ENCODE results near the gene RPL31.
A peak's percentile ranks its signal among the peaks of the same experiment; 100 is the strongest.

Gene RPL31

GRCh38 chr2:100976061-100976460, 26.0 kb upstream of the RPL31 start:
- no peak for DNase-seq

DNA sequence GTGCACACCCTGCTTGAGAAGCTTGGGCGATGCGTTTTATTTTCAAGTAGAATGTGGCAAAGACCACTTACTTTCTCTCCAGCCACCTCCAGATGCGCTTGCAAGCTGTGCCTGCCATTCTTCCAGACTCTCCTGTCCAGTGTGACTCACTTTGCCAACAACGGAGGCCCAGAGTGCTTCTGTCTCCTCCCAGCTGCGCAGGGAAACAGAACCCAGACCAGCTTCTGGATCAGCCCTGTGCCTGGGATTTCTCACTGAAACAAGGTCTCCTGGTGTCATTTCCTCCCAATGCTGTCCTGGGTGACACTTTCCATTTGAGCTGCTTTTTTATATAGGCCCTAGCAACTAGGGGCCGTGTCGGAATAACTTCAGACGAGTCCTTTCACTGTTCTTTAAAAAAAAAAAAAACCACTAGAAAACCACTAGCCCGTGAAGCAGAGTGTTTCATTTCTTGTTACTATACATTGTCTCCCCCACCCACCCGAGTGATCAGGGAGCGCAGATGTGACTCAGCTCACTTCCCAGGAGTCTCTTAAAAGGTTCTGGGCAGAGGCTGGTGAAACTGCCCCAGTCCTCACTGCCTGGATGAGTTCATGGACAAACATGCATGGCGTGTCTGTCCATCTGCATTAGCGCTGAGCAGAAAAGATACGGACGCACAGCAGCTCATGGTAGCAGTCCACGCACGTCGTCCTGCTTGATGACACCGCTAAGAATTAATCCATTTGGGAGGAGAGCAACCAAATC, 25.3 kb upstream of the RPL31 start:
- DNase-seq, result no peak

- no peak for DNase-seq
Observed at GRCh38 chr2:100977511-100977910, 24.6 kb upstream of the RPL31 start.

GRCh38 chr2:100978582-100979191, 23.4 kb upstream of the RPL31 start:
- peak; percentile 1 for DNase-seq

- DNase-seq, result no peak
Observed at GRCh38 chr2:100980046-100980445, 22.0 kb upstream of the RPL31 start.

DNA sequence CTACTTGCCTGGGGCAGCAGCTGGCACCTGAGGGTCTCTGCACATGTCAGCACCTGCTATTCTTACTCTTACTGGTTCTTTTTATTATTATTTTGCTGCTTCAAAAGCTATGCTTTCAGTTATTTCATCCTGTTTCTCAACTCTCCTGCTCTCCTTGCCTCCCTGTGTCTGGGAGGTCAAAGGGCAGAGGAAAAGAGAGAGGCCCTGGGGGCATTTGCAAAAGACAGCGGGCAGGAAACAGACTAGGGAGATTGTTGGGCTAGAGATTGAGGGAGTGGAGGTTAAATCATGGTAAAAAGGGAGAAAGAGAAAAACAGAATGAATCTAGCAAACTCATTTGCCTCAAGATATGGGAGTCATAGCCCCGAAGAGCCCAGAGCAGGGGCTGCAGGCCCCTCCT, 21.1 kb upstream of the RPL31 start:
- DNase-seq, result no peak

DNA sequence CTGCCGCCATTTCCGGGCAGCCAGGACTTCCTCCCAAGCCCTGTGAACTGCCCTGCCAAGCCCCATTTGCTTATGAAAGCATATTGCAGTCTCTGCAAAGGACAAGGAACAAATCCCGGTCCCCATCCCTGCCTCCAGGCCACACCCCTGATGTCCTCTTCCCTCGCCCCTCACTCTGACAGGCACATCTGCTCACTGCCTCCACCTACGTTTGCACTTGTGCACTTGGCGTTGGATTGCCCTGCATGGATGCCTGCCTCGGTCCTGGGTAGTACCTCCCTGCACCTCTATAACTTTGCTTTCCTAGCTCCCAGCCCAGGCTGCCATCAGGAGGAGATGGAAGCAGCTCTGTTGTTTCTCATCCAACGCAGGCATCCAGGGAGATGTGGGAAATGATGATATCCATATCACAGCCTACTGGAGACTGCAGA, 19.6 kb upstream of the RPL31 start:
- no peak for DNase-seq

GRCh38 chr2:100983201-100983600, 18.9 kb upstream of the RPL31 start:
- DNase-seq, result no peak

- DNase-seq, result no peak
Observed at GRCh38 chr2:100983684-100984310, 18.3 kb upstream of the RPL31 start.

DNA sequence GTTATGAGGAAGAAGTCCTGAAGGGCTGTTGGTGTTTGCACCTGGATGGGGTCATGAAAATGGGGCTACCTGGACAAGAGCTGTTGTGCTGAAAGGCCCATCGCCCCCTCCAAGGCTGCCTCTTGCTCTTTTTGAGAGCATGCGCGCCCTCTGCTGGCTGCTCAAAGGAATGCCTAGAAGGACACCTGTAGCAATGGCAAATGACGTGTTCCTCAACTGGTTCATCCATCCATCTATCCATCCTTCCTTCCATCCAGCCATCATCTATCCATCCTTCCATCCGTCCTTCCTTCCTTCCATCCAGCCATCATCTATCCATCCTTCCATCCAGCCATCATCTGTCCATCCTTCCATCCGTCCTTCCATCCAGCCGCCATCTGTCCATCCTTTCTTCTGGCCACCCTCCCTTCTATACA, 17.2 kb upstream of the RPL31 start:
- DNase-seq, result no peak

DNA sequence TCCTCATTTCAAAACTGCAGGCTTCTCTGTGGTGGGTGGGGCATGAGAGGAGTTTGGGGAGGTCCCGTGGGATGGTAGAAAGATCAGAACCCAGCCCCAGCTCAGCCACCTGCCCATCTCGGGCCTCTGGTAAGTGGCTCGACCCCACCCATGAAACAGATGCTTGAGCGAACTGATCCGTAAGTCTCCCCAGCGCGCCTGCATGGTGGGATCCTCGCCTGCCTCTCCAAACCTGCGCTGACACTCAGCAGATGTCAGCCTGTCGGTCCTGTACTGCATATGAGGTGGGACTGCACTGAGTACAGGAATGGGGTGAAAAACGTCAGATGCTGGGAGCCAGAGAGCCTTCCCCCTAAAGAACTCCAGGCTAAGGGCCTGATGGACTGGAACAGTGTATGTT, 15.9 kb upstream of the RPL31 start:
- DNase-seq, result no peak

DNA sequence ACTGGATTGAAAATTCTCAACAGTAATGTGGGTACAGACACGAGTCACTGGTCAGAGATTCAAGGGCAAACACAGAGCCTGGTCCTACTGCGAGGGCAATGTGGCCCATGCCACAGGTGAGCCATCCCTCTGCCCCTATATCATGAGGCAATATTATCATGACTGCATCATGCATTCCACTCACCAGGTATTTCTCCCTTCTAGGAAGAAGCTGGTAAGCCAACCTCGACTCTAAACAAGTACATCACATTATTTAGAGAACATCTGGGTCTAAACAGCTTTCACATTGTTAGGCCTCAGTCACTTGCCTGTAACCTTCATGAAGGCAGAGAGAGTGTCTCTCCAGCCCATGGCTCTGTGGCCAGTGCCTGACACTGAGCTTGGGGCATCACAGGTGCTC, 14.6 kb upstream of the RPL31 start:
- DNase-seq, result no peak

GRCh38 chr2:100987974-100988373, 14.1 kb upstream of the RPL31 start:
- DNase-seq, result no peak

DNA sequence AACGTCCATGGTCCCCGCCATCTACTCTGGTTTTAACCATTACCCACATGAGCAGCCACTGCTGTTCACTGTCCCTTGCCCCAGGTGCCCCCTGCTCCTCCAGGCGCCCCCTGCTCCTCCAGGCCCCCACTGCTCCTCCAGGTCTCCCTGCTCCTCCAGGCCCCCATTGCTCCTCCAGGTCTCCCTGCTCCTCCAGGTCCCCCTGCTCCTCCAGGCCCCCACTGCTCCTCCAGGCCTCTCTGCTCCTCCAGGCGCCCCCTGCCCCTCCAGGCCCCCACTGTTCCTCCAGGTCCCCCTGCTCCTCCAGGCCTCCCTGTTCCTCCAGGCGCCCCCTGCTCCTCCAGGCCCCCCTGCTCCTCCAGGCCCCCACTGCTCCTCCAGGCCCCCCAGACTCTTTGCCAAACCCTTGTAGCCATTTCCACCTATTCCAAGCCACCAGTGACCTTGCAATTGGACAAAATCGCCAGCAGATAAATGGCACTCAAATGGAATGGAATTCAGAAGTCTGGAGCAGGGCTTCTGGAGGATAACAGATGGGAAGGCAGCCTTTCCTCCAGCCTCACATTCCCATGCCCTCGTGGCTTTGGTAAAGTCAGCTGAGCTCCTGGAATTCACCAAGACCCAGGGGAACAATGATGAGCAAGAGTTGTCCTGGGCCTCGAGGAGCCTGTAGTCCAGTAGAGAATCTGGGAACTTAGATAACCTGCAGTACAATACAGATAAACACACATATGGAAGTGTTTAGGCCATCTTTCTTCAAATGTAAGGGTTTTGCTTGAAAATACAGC, 13.3 kb upstream of the RPL31 start:
- DNase-seq, result no peak

DNA sequence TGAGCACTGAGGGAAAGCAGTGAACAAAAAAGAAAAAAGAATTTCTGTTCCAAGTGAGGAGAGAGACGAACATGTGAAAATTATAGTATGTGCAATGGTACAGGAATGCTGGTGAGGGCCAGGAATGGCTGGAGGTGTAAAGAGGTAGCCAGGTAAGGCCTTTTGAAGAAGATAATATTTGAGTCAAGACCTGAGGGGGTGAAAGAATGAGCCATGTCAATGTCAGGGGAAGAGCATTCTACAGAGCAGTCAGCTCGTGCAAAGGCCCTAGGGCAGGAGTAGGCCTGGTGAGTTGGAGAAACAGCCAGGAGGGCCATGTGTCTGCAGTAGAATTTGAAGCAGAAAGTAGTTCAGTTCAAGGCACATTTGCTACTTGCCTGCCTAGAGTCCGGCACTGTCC, 12.4 kb upstream of the RPL31 start:
- DNase-seq, result no peak

DNA sequence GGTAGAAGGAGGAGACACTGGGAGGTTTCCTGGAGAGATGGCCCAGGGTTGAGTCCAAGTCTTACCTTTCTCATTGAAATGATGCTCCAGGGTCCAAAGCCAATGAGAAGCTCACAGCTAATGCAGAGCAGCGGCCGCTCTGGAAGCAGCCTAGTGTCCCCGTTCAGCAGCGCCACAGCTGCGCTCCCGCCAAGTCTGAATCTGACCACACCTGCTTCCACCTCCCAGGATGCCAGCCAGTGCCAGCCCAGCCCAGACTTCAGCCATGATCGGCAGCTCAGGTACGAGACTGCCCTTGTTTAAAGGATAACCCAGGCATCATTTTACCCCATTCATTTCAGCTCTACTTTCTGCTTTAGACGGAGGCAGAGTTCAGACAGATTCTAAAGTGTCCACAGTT, 11.9 kb upstream of the RPL31 start:
- no peak for DNase-seq

DNA sequence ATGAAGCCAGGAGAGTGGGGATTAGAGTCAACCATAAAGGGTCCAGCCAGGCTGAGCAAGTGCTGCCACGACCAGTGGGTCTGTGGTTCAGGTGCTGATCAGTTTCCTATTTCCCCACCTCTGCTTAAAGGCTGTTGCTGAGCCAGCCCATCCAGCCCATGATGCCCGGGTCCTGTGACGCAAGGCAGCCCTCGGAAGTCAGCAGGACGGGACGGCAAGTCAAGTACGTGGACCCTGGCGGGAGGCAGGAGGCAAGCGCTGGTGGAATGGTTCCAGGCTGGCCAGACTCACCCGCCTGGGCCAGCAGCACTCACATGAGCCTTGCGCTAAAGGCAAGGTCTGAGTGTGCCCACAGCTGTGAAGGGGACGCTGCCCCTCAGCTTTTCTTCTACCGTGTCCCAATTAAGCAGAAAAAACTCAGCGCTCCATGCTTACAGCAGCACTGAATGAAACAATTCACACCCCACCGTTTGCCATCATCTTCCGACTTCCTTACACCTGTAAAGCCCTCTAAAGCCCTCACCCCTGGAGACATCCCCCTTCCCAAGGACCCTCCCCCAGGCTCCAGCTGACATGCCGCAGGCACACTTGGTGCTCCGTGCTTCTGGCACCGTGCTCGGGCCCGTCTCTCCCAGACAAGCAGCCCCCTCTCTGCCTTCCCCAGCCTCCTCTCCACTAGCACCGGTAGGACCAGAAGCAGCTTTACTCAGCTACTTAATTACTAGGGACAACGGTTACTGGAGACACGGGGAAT, 11.3 kb upstream of the RPL31 start:
- DNase-seq, result no peak

- DNase-seq, result no peak
Observed at GRCh38 chr2:100991404-100991773, 10.7 kb upstream of the RPL31 start.

DNA sequence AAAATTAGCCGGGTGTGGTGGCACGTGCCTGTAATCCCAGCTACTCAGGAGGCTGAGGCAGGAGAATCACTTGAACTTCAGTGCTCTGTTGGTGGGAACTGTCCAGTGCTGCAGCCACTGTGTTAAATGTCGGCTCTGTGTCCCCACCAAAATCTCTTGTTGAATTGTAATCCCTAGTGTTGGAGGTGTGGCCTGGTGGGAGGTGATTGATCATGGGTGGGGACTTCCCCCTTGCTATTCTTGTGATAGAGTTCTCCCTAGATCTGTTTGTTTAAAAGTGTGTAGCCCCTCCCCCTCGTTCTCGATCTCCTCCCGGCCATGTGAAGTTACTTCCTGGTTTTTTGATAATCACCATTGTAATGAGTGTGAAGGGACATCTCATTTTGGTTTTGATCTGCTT, 9.8 kb upstream of the RPL31 start:
- no peak for DNase-seq

- DNase-seq, result no peak
Observed at GRCh38 chr2:100993294-100993693, 8.8 kb upstream of the RPL31 start.

DNA sequence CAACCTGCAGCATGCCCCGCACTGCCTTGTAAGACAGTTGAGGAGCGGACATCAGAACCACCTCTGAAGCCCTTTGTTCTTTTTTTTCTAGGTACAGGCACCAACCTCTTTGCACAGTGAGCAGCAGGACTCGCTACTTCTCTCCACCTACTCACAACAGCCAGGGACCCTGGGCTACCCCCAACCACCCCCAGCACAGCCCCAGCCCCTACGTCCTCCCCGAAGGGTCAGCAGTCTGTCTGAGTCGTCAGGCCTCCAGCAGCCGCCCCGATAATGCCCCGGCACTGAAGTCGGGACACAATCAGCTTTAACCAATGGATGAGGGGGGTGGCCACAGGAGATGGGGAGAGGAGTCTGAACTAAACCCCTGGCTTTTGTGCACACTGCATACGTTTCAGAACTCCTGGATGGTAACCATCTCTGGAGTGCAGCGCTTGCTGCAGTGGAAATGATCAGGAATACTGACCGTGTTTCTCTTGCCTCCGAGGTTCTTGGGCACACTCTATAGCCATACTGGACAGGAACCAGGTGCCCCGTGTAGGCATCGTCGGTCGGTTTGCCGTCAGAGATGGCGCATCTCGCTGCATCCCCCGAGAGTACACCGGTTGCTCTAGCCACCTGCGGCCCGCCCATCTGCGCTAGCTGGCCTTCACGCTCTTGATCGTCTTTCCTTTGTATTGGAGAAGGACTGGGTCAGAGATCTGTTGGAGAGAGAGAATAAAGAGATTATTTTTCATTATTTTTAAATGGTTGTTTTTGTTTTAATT, 6.6 kb upstream of the RPL31 start:
- no peak for DNase-seq
